GM18861 (cell line): ENCODE data around the gene SYNC.
"Not testable (repeated sequence)": the region's sequence is repeated elsewhere in the genome, so short reads cannot be mapped to it uniquely, and the experiment has no call there.

Source experiments
- ATAC-seq: cut with Tn5 transposase; IDR thresholded peaks from one replicate; pipeline ENCODE4 v1.9.1; 2021; ENCODE audit not compliant: unreplicated experiment

SYNC gene

GRCh38 chr1:32695098-32695904 lies 7.3 kb downstream of the SYNC start:
- no peak for ATAC-seq

- no peak for ATAC-seq
Observed at GRCh38 chr1:32693455-32694174, 9.0 kb downstream of the SYNC start.

- no peak for ATAC-seq
Observed at GRCh38 chr1:32686387-32686786, 16.2 kb downstream of the SYNC start.

GRCh38 chr1:32685498-32685897 lies 17.1 kb downstream of the SYNC start:
- ATAC-seq: no peak

GRCh38 chr1:32684167-32684811 lies 18.3 kb downstream of the SYNC start:
- ATAC-seq: no peak

- ATAC-seq: no peak
Observed at GRCh38 chr1:32683397-32683796, 19.2 kb downstream of the SYNC start.

- ATAC-seq: no peak
Observed at GRCh38 chr1:32681999-32682398, 20.6 kb downstream of the SYNC start.

GRCh38 chr1:32681509-32681908 lies 21.1 kb downstream of the SYNC start:
- no peak for ATAC-seq

GRCh38 chr1:32680642-32681041 lies 21.9 kb downstream of the SYNC start:
- no peak for ATAC-seq

- not testable (repeated sequence) for ATAC-seq
Observed at GRCh38 chr1:32679993-32680392, 22.6 kb downstream of the SYNC start.

- no peak for ATAC-seq
Observed at GRCh38 chr1:32676945-32677344, 25.6 kb downstream of the SYNC start.

- ATAC-seq: not testable (repeated sequence)
Observed at GRCh38 chr1:32668716-32669115, 33.9 kb downstream of the SYNC start.

- no peak for ATAC-seq
Observed at GRCh38 chr1:32666901-32667566, 35.5 kb downstream of the SYNC start.

GRCh38 chr1:32665915-32666314 lies 36.7 kb downstream of the SYNC start:
- ATAC-seq: no peak

GRCh38 chr1:32659581-32659980 lies 43.0 kb downstream of the SYNC start:
- no peak for ATAC-seq

GRCh38 chr1:32652244-32652962 lies 50.2 kb downstream of the SYNC start:
- no peak for ATAC-seq

GRCh38 chr1:32651461-32652073 lies 51.0 kb downstream of the SYNC start:
- ATAC-seq: peak; percentile 22

GRCh38 chr1:32650752-32651460 lies 51.7 kb downstream of the SYNC start, which contains the start of gene RBBP4:
Gene RBBP4 (plus strand): TSS chr1:32651208. CDS start chr1:32651307, 99 bp downstream.
- ATAC-seq: peak; percentile 65

GRCh38 chr1:32650248-32650751 lies 52.3 kb downstream of the SYNC start, which contains the start of gene ZBTB8OS:
Gene ZBTB8OS (minus strand): TSS chr1:32650550. CDS start chr1:32650529, 21 bp downstream.
- ATAC-seq: peak; percentile 63
